Neural crest cell (in vitro differentiated cells): ENCODE results near the gene SLX9. TPM values are rescaled to one million over a fixed set of nuclear protein-coding genes. Genes with fewer than 3 reads are reported as not detected.
A peak's percentile ranks its signal among the peaks of the same experiment; 100 is the strongest.

Experiments used
- DNase-seq: peaks from one replicate; pipeline ENCODE4 v3.0.0; 2021; ENCODE audit warnings: low read depth, mixed read lengths, low spot score
- H3K27ac Mint-ChIP-seq: one replicate; pipeline ENCODE4 v1.8.0; 2021; ENCODE audit warnings: mild to moderate bottlenecking, mixed read lengths; ENCODE audit not compliant: unreplicated experiment
- H3K27me3 Mint-ChIP-seq: 2 replicates; pipeline ENCODE4 v1.8.0; 2021; ENCODE audit warnings: low read depth, mild to moderate bottlenecking, mixed read lengths
- H3K36me3 Mint-ChIP-seq: 2 replicates; pipeline ENCODE4 v1.8.0; 2021; ENCODE audit warnings: low read depth, mild to moderate bottlenecking, mixed read lengths
- H3K4me1 Mint-ChIP-seq: 2 replicates; pipeline ENCODE4 v1.8.0; 2021; ENCODE audit warnings: mixed read lengths
- H3K4me3 Mint-ChIP-seq: one replicate; pipeline ENCODE4 v1.8.0; 2021; ENCODE audit warnings: mild to moderate bottlenecking, mixed read lengths
- H3K9me3 Mint-ChIP-seq: 2 replicates; pipeline ENCODE4 v1.8.0; 2021; ENCODE audit warnings: mixed read lengths
- total RNA-seq: library from RNA; stranded (reverse); gene quantifications from 2 replicates; pipeline ENCODE4 v1.2.1, GENCODE V29; 2021
- TF ChIP-seq, protein P1 (sequence below): fragments of 200-600 bp; sonication (generic); conservative IDR thresholded peaks from 2 replicates; pipeline ENCODE4 v1.5.0; 2021; ENCODE audit warnings: antibody characterized with exemption, mild to moderate bottlenecking

The SLX9 gene
- total RNA-seq, 1 donor from 2014 or later = 42.3 TPM

DNA sequence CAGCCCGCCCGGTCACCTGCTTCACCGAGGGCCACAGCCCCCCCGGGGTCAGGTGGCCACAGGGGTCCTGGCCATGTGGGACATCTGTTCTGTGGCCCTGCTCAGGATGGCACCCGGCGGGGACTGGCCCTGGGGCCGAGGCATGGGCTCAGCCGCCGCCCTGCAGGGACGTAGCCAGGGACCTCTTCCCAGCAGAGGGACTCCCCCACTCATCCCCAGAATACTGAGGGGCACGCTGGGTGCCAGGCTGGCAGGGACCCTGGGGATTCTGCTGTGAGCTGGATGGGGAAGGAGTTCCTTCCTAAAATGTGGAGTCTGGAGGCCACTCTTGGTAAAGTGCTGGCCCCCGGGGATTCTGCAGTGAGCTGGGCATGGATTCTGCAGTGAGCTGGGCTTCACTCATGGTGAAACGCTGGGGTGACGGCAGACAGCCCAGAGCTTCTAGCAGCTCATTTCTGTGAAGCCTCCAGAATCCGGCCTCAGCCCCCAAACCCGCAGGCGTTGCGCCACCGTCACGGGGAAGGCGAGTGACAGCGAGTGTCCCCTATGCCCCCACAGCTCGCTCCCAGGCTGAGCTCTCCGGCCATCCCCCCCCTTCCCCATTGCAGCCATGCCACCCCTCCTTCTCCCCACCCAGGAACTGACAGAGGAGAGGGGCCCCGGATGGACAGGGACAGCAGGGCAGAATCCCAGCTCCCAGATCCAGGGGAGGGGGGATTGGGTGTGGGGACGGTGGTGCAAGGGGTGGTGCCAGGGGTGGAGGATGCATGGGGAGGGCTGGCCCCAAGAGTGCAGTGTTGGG lies 20.5 kb upstream of the SLX9 start:
- Mint-ChIP-seq H3K27me3 (peaks cover 51% of the 10 kb centered on the region), H3K36me3 (no peaks in the 10 kb centered on the region), H3K4me1 (peaks cover 9% of the 10 kb centered on the region), H3K4me3 (no peak overlapping the region), H3K9me3 (no peaks in the 10 kb centered on the region), H3K27ac (no peak overlapping the region)
- TF ChIP-seq, protein P1, sequence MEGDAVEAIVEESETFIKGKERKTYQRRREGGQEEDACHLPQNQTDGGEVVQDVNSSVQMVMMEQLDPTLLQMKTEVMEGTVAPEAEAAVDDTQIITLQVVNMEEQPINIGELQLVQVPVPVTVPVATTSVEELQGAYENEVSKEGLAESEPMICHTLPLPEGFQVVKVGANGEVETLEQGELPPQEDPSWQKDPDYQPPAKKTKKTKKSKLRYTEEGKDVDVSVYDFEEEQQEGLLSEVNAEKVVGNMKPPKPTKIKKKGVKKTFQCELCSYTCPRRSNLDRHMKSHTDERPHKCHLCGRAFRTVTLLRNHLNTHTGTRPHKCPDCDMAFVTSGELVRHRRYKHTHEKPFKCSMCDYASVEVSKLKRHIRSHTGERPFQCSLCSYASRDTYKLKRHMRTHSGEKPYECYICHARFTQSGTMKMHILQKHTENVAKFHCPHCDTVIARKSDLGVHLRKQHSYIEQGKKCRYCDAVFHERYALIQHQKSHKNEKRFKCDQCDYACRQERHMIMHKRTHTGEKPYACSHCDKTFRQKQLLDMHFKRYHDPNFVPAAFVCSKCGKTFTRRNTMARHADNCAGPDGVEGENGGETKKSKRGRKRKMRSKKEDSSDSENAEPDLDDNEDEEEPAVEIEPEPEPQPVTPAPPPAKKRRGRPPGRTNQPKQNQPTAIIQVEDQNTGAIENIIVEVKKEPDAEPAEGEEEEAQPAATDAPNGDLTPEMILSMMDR = no peak
- no peak for DNase-seq

DNA sequence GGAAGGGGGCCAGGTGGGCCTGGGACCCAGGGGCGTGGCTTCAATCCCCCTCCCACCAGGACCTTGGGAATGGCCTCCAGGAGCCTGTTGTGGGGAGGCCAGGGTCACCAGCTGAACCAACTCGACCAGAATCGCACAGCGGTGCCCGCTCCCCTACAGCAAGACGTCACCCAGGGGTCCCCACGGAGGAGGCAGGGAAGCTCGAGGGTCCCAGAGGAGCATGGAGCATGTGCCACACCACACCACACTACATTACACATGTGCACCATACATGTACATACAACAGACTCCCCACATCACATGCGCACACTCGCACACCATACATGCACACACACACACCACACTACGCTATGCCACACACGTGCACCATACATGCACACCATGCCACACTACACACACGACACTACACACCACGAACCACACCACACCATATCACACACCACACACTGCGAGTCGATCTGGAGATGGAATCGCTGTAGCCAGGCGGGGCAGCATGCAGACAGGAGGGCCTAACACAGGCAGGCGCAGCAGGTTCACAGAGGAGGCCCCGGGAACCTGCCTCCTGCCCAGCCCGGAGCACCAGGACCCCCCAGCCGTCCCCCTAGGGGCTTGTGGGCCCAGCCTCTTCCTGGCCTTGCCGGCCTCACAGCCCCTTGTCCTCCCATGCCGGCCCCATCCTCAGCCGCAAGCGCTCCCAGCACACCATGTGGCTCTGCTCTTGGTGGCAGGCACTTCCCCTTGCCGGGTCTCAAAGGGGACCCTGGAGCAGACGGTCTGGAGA lies 19.7 kb upstream of the SLX9 start:
- Mint-ChIP-seq H3K9me3 (no peaks in the 10 kb centered on the region), H3K27ac (peak overlapping the region; percentile 84), H3K4me3 (no peak overlapping the region), H3K27me3 (peaks cover 56% of the 10 kb centered on the region), H3K4me1 (peaks cover 14% of the 10 kb centered on the region), H3K36me3 (no peaks in the 10 kb centered on the region)
- no peak for DNase-seq
- TF ChIP-seq, protein P1 = no peak

DNA sequence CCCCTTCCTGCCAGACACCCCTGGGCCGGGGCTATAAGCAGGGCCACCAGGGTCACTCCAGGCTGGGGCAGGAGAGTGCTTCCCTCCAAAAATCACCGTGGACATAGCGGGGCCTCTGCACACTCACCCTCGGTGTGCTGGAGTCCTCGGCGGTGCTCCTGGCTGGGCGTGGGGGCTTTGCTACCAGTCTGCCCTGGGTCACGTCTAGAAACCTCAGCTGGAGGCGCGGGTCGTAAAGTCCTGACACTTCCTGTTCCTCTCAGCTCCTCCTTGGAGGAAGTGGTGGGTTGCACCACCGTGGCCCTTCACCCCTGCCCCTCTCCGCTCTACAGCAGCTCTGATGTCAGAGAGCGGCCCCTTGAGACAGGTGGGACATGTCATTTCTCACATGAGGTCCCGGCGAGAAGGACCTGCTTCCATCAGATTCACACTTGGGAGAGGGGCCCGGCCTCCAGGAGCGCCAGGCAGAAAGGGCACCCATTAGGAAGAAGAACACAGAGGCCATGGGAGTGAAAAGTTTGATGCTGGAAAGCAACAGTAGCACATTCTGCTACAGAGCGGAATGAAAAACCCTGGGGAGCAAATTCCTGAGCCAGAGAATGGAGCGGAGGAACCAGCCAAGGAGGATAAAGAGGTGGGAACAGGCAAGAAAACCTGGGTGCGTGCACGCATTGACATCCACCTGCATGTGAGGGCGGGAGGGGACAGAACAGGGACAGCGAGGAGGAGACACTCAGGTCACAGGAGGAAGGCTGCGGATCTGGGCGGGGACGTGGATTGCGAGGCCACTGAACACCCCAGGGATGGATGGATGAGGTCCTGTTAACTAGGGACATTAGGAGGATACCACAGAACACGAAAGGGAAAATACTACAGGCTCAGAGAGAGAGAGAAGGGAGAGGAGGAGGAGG lies 18.9 kb upstream of the SLX9 start, which contains the start of gene ITGB2:
ITGB2 (minus strand) TSS at position 206 of the 911 bp plus-strand sequence. CDS start 10,117 bp downstream, outside the sequence.
- no peaks in the 10 kb centered on the region for H3K9me3 Mint-ChIP-seq
- H3K4me1 Mint-ChIP-seq = peaks cover 17% of the 10 kb centered on the region
- no peak within 1 kb of the TSS for H3K4me3 Mint-ChIP-seq
- H3K27me3 Mint-ChIP-seq = peaks cover 56% of the 10 kb centered on the region
- peak within 1 kb of the TSS; percentile 84 for H3K27ac Mint-ChIP-seq
- TF ChIP-seq, protein P1 = no peak
- DNase-seq = no peak
- no peaks in the 10 kb centered on the region for H3K36me3 Mint-ChIP-seq

DNA sequence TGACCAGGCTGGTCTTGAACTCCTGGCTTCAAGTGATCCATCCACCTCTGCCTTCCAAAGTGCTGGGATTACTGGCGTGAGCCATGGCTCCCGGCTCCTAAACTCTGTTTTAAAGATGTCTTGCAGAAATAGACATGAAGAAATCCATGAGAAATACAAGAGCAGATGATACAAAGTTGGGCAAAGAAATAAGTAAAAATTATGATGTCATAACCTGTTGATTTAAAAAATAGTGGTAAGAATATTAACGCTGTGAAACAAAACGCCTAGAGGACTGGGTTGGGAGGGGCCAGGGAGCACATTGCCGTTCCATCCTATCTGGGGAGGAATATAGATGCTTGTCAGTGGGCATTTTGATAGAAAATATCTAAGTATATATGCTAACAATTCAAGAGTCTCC lies 17.9 kb upstream of the SLX9 start:
- DNase-seq = no peak
- Mint-ChIP-seq H3K4me3 (no peak overlapping the region), H3K4me1 (peaks cover 25% of the 10 kb centered on the region), H3K27me3 (peaks cover 59% of the 10 kb centered on the region), H3K36me3 (no peaks in the 10 kb centered on the region), H3K9me3 (no peaks in the 10 kb centered on the region), H3K27ac (no peak overlapping the region)
- TF ChIP-seq, protein P1 = no peak
